Fibroblast of the aortic adventitia (primary cell): ENCODE measurements around the gene ADAMTS6. TPM values are rescaled to one million over a fixed set of nuclear protein-coding genes. Genes with fewer than 3 reads are reported as not detected.

ENCODE experiments used
- DNase-seq: peaks from one replicate; pipeline ENCODE4 v3.0.0-alpha.2; 2010; ENCODE audit warnings: low read depth
- H3K4me3 ChIP-seq: 2 replicates; pipeline ENCODE4 v1.5.1; 2011; ENCODE audit warnings: low read depth, mild to moderate bottlenecking, control low read depth, low read length, moderate library complexity
- CTCF ChIP-seq: IDR thresholded peaks from 2 replicates; pipeline ENCODE4 v1.5.1; 2011; ENCODE audit warnings: mild to moderate bottlenecking, low read length, control low read depth, inconsistent platforms; ENCODE audit not compliant: insufficient read depth
- total RNA-seq: library from RNA; depleted of rRNA; stranded (reverse); fragments of >200 nt; gene quantifications from 2 replicates; pipeline ENCODE4 v1.2.3, GENCODE V29; 2012; ENCODE audit warnings: low replicate concordance

ADAMTS6 gene
- total RNA-seq, 1 donor, result 40.8 TPM

- H3K4me3 ChIP-seq, result no peak overlapping the region
- DNase-seq, result peak; percentile 89
- no peak for TF ChIP-seq CTCF
Observed at GRCh38 chr5:65199993-65200675, 281.6 kb downstream of the ADAMTS6 start.

DNA sequence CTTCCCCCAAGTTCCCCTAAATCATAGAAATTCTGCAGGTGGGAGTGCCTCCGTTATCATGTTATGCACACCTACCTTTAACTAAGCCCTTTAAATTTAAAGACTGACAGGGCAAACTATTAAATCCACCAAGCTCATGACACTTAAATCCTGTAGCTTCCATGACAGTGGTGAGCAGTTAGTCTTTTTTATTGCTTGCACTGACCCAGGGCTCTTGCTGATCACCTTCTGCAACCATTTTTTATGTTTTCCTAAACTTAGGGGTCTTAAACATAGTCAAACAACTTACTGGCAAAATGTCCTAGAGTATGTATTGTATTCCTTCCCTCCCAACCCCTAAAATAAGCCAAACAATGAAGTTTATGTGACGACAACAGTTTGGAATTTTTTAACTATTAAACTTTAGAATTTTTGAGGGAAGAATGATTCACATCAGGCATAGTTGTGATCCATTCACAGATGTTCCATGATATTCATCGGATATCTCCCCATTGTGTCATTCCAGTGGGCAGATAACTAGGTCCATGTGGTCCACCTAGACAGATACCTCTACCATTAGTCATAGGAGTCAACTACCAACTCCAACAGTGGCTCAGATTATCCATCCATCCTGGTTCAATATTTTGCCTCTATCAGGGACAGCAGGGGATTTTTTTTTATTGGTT lies 283.1 kb downstream of the ADAMTS6 start:
- no peak overlapping the region for H3K4me3 ChIP-seq
- no peak for TF ChIP-seq CTCF
- peak; percentile 99 for DNase-seq

DNA sequence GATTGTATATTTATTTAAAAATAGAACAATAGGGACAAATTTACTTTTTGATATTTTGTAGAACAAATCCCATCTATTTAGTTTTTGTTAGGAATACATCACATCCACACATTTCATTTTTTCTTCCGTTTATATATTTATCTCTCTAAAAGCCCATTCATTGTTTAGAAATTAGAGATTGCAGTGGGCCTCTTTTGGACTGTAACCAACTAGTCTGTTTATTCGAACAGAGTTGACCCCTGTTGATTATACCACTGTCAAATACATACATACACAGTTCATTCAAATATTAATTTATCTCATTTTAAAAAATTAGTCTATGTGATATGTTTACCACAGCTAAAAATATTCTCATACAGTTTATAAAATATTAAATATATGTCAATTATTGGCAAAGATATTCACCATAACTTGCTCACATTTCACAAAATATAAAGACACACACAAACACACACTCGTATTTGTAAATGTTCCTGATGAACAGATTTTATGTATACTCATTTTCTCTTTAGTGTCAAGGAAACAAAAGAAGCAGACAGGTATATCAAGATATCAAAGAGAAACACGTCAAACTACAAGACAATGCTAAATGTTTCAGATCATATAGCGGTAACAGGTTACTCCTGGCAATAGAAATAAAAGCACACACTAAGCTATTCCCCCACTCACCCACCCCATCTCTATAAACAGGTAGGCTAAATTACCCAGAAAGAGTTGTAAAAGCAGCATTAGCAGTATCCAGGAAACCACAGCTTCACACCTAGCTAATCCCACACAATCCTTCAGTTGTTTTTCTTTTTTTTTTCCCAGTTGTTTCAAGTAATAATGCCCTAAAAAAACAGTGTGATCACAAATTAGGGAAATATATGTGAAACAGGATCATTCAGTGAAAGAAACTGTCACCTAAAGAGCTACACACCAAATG lies 283.9 kb downstream of the ADAMTS6 start:
- H3K4me3 ChIP-seq, result no peak overlapping the region
- no peak for TF ChIP-seq CTCF
- no peak for DNase-seq

- DNase-seq, result peak; percentile 42
- no peak overlapping the region for H3K4me3 ChIP-seq
Observed at GRCh38 chr5:65194871-65195270, 286.8 kb downstream of the ADAMTS6 start.

DNA sequence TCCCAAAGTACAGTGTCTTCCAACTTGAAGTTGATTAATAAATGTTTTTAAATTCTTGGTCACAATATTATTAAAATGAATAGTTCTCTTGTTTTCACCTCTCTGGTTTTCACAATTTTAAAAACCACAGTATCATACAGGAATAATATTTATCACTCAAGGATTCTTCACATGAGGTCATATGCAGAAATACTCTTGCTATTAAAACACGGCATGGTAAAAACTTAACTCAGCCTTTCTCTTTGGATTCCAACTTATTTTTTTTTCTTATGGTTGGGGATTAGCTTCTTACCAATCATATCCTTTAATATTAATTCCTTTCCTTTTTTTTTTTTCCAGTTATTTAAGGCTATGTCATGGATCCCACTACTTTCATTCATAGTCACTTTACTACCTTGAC lies 289.4 kb downstream of the ADAMTS6 start:
- peak; percentile 35 for DNase-seq
- TF ChIP-seq CTCF, result no peak
- no peak overlapping the region for H3K4me3 ChIP-seq

More at GRCh38 chr5:65194871-65195270, 286.8 kb downstream of the ADAMTS6 start:
- no peak for TF ChIP-seq CTCF

- DNase-seq, result peak; percentile 53
- no peak for TF ChIP-seq CTCF
- H3K4me3 ChIP-seq, result peak overlapping the region; percentile 10
Observed at GRCh38 chr5:65191554-65192135, 290.1 kb downstream of the ADAMTS6 start.
